ENCODE data around the gene FBXL12. TPM values are rescaled to one million over a fixed set of nuclear protein-coding genes. Genes with fewer than 3 reads are reported as not detected.
"Not testable (repeated sequence)": the region's sequence is repeated elsewhere in the genome, so short reads cannot be mapped to it uniquely, and the experiment has no call there.

Gene FBXL12
- total RNA-seq, 4 donors from 2014 or later = 16.7 to 37.1 (median 20.7) TPM

- Histone ChIP-seq H3K36me3 (no peaks in the 10 kb centered on the region), H3K4me1 (peaks cover 9 to 16% of the 10 kb centered on the region in 2 donors), H3K9me3 (no peaks in the 10 kb centered on the region), H3K27ac (no peak overlapping the region), H3K27me3 (no peaks in the 10 kb centered on the region), H3K4me3 (replicated peaks in 1 of 3) (no peak overlapping the region)
- TF ChIP-seq POLR2A (IDR thresholded peaks at IDR 0.05) = no peak
- TF ChIP-seq, protein P1, sequence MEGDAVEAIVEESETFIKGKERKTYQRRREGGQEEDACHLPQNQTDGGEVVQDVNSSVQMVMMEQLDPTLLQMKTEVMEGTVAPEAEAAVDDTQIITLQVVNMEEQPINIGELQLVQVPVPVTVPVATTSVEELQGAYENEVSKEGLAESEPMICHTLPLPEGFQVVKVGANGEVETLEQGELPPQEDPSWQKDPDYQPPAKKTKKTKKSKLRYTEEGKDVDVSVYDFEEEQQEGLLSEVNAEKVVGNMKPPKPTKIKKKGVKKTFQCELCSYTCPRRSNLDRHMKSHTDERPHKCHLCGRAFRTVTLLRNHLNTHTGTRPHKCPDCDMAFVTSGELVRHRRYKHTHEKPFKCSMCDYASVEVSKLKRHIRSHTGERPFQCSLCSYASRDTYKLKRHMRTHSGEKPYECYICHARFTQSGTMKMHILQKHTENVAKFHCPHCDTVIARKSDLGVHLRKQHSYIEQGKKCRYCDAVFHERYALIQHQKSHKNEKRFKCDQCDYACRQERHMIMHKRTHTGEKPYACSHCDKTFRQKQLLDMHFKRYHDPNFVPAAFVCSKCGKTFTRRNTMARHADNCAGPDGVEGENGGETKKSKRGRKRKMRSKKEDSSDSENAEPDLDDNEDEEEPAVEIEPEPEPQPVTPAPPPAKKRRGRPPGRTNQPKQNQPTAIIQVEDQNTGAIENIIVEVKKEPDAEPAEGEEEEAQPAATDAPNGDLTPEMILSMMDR (IDR thresholded peaks at IDR 0.05) = no peak
- intact Hi-C loops (cut with DNase I) = no loop called here
- 93 to 99% methylated on average over 8 of the region's 8 CpGs for WGBS, 2 donors
- no peak for DNase-seq
Measured at GRCh38 chr19:9786819-9787218, 32.1 kb downstream of the FBXL12 start.

GRCh38 chr19:9786342-9786741, 32.5 kb downstream of the FBXL12 start:
- Histone ChIP-seq H3K4me3 (replicated peaks in 1 of 3) (peak overlapping the region in 1 of 3 donors; percentile 53), H3K4me1 (peaks cover 7 to 16% of the 10 kb centered on the region in 2 donors), H3K36me3 (no peaks in the 10 kb centered on the region), H3K9me3 (no peaks in the 10 kb centered on the region), H3K27me3 (no peaks in the 10 kb centered on the region), H3K27ac (peak overlapping the region; percentile 96 to 99 (median 98))
- no peak for DNase-seq
- TF ChIP-seq POLR2A (IDR thresholded peaks at IDR 0.05) = no peak
- TF ChIP-seq, protein P1 (IDR thresholded peaks at IDR 0.05) = no peak
- 27 to 47% methylated on average over 7 to 9 of the region's 9 CpGs for WGBS, 2 donors
- intact Hi-C loops (cut with DNase I) = no loop called here

GRCh38 chr19:9785367-9786331, 33.2 kb downstream of the FBXL12 start:
- intact Hi-C loops (cut with DNase I) = no loop called here
- Histone ChIP-seq H3K27me3 (no peaks in the 10 kb centered on the region), H3K4me1 (peaks cover 4 to 9% of the 10 kb centered on the region in 2 donors), H3K4me3 (replicated peaks in 1 of 3) (peak overlapping the region; percentile 41 to 99 (median 53)), H3K36me3 (no peaks in the 10 kb centered on the region), H3K9me3 (no peaks in the 10 kb centered on the region), H3K27ac (peak overlapping the region; percentile 96 to 99 (median 98))
- 2 to 3% methylated on average over 34 to 43 of the region's 74 CpGs for WGBS, 2 donors
- TF ChIP-seq, protein P1 (IDR thresholded peaks at IDR 0.05) = no peak
- TF ChIP-seq POLR2A (IDR thresholded peaks at IDR 0.05) = peak; percentile 60 to 93
- DNase-seq = peak; percentile 99

- H3K27me3 ChIP-seq; H3K9me3 ChIP-seq; H3K36me3 ChIP-seq; H3K4me1 ChIP-seq; H3K27ac ChIP-seq; intact Hi-C loops (cut with DNase I); H3K4me3 ChIP-seq (replicated peaks in 1 of 3); DNase-seq: not testable (repeated sequence)
- 88 to 91% methylated on average over 6 of the region's 6 CpGs for WGBS, 2 donors
Measured at GRCh38 chr19:9784163-9784496, 34.7 kb downstream of the FBXL12 start.

GRCh38 chr19:9782338-9782737, 36.5 kb downstream of the FBXL12 start:
- Histone ChIP-seq H3K27me3 (no peaks in the 10 kb centered on the region), H3K36me3 (no peaks in the 10 kb centered on the region), H3K4me1 (peaks cover 4 to 9% of the 10 kb centered on the region in 2 donors), H3K27ac (no peak overlapping the region), H3K9me3 (no peaks in the 10 kb centered on the region), H3K4me3 (replicated peaks in 1 of 3) (no peak overlapping the region)
- intact Hi-C loops (cut with DNase I) = no loop called here
- TF ChIP-seq POLR2A (IDR thresholded peaks at IDR 0.05) = no peak
- TF ChIP-seq, protein P1 (IDR thresholded peaks at IDR 0.05) = no peak
- 98 to 100% methylated on average over 2 of the region's 2 CpGs for WGBS, 2 donors
- no peak for DNase-seq

Data from thyroid gland (tissue), 4 donors.